Uterus (tissue), 4 donors: Measurements from ENCODE around the gene WDR5. TPM values are rescaled to one million over a fixed set of nuclear protein-coding genes. Genes with fewer than 3 reads are reported as not detected.

Source experiments
- DNase-seq, 2 donors: peaks; one replicate each; pipeline ENCODE4 v3.0.0-alpha.2; 2019 to 2020
- H3K27ac ChIP-seq, 2 donors: fragments of 200-600 bp; sonication (generic); 1 replicate in 1 of 2; 2 replicates in 1 of 2; pipeline ENCODE4 v1.5.1; 2016 to 2018
- H3K27me3 ChIP-seq, 2 donors: fragments of 200-600 bp; sonication (generic); one replicate each; pipeline ENCODE4 v1.5.1; 2018 to 2019; ENCODE audit warnings: control low read depth in 1 of 2
- H3K36me3 ChIP-seq, 2 donors: fragments of 200-600 bp; sonication (generic); one replicate each; pipeline ENCODE4 v1.5.1; 2019; ENCODE audit warnings: control low read depth in 1 of 2
- H3K4me1 ChIP-seq, 2 donors: fragments of 200-600 bp; sonication (generic); one replicate each; pipeline ENCODE4 v1.5.1; 2018 to 2019; ENCODE audit warnings: control low read depth in 1 of 2
- H3K4me3 ChIP-seq, 2 donors: fragments of 200-600 bp; sonication (generic); 1 replicate in 1 of 2; 2 replicates in 1 of 2; pipeline ENCODE4 v1.5.1; 2018 to 2019; ENCODE audit warnings: mild to moderate bottlenecking in 1 of 2
- H3K9me3 ChIP-seq, 2 donors: fragments of 200-600 bp; sonication (generic); one replicate each; pipeline ENCODE4 v1.5.1; 2019; ENCODE audit warnings: control low read depth in 1 of 2
- POLR2A ChIP-seq, 2 donors: fragments of 450-650 bp; IDR thresholded peaks; one replicate each; pipeline ENCODE4 v1.6.1; 2016; ENCODE audit warnings: antibody characterized with exemption in 2 of 2, mild to moderate bottlenecking in 1 of 2, moderate library complexity in 1 of 2
- intact Hi-C: fragments of 100-400 bp; cut with DNase I; formaldehyde crosslinking; loops from one replicate; pipeline ENCODE4 v1.15.1; 2023; ENCODE audit warnings: low total_unique reads
- total RNA-seq, 4 donors: library from RNA; depleted of rRNA in 3 of 4; stranded (reverse); fragments of >200 nt in 3 of 4; gene quantifications; one replicate each; pipeline versions ENCODE4 v1.1.0 to v1.2.4, GENCODE V29; 2014 to 2023
- TF ChIP-seq, protein P1 (sequence below), 4 experiments: fragments of 200-600 bp in 2 of 4; fragments of 450-650 bp in 2 of 4; sonication (generic) in 2 of 4; IDR thresholded peaks; one replicate each; pipeline ENCODE4 v1.5.1; 2016 to 2019; ENCODE audit warnings: antibody characterized with exemption in 4 of 4, mild to moderate bottlenecking in 2 of 4, moderate library complexity in 1 of 4
- donor health status: DM: yes; HTN: yes; CAD: no.

Gene WDR5
- total RNA-seq, 4 donors from 2014 or later: 2.9 to 30.5 (median 14.2) TPM

DNA sequence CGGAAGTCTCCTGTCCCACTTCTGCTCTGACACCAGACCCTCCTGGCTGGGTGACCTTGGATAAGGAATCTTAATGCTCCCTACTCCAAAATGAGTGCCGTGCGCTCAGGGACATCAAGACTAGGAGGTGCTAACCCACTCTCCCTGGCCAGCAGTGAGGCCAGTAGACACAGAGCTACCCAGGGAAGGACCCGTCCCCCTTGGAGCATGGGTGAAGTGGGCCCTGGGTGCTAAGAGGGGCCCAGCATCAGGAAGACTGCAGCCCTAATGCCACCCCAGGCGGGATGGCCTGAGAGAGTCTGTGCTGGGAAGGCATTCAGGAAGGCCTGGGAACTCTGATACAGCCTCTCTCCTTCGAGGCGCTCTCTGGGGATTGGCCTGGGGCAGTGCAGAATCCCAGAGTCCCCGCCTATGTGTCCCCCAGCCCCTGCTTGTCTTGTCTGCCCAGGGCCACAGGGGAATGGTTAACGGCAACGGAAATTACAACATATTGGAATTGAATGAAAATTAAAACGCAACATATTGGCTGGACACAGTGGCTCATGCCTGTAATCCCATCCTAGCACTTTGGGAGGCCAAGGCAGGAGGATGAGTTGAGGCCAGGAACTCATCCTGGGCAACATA lies 58.1 kb downstream of the WDR5 start:
- Histone ChIP-seq H3K9me3 (no peaks in the 10 kb centered on the region), H3K4me1 (peaks cover 0 to under 1% of the 10 kb centered on the region in 2 donors), H3K27me3 (no peaks in the 10 kb centered on the region), H3K36me3 (no peaks in the 10 kb centered on the region), H3K4me3 (no peak overlapping the region), H3K27ac (no peak overlapping the region)
- TF ChIP-seq, protein P1, sequence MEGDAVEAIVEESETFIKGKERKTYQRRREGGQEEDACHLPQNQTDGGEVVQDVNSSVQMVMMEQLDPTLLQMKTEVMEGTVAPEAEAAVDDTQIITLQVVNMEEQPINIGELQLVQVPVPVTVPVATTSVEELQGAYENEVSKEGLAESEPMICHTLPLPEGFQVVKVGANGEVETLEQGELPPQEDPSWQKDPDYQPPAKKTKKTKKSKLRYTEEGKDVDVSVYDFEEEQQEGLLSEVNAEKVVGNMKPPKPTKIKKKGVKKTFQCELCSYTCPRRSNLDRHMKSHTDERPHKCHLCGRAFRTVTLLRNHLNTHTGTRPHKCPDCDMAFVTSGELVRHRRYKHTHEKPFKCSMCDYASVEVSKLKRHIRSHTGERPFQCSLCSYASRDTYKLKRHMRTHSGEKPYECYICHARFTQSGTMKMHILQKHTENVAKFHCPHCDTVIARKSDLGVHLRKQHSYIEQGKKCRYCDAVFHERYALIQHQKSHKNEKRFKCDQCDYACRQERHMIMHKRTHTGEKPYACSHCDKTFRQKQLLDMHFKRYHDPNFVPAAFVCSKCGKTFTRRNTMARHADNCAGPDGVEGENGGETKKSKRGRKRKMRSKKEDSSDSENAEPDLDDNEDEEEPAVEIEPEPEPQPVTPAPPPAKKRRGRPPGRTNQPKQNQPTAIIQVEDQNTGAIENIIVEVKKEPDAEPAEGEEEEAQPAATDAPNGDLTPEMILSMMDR (IDR thresholded peaks at IDR 0.05): no peak
- no peak for TF ChIP-seq POLR2A (IDR thresholded peaks at IDR 0.05)
- no peak for DNase-seq
- intact Hi-C loops: no loop called here

DNA sequence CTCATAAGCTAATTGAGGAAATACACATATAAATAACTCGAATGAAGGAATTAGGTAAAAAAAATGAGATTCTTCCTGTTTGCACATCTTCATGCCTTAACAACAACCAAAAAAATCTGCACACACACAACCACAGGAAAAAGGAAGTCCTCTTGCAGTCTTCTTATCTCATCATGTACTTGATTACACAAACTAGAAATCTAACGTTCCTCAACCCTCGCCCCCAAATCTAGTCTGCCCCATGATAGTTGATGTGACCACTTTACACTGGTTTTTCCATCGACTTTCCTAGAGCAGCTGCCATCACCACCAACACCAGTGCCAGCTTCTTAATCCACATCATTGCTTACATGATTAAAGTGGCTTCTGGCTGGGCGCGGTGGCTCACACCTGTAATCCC lies 59.7 kb downstream of the WDR5 start:
- intact Hi-C loops: no loop called here
- Histone ChIP-seq H3K27ac (no peak overlapping the region), H3K4me3 (no peak overlapping the region), H3K36me3 (no peaks in the 10 kb centered on the region), H3K27me3 (no peaks in the 10 kb centered on the region), H3K9me3 (no peaks in the 10 kb centered on the region), H3K4me1 (no peaks in the 10 kb centered on the region)
- no peak for TF ChIP-seq POLR2A (IDR thresholded peaks at IDR 0.05)
- TF ChIP-seq, protein P1 (IDR thresholded peaks at IDR 0.05): no peak
- DNase-seq: no peak

DNA sequence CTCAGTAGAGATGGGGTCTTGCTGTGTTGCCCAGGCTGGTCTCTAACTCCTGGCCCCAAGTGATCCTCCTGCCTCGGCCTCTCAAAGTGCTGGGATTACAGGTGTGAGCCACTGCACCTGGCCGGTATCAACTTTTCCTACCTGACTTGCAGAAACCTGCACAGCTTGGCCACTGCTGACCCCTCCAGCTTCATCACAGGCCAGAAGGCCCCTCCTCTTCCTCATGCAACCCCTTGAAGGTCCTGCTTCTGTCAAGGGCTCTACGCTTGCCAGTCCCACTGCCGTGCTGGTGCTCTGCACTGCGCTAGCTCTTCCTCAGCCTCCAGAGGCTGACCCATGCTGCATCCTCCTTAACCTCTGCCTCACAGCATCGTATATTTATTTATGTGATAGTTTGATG lies 61.0 kb downstream of the WDR5 start:
- H3K27ac ChIP-seq: no peak overlapping the region
- no peaks in the 10 kb centered on the region for H3K9me3 ChIP-seq
- no peaks in the 10 kb centered on the region for H3K27me3 ChIP-seq
- intact Hi-C loops: no loop called here
- no peak for TF ChIP-seq POLR2A (IDR thresholded peaks at IDR 0.05)
- TF ChIP-seq, protein P1 (IDR thresholded peaks at IDR 0.05): no peak
- H3K4me3 ChIP-seq: no peak overlapping the region
- DNase-seq: no peak
- no peaks in the 10 kb centered on the region for H3K36me3 ChIP-seq
- no peaks in the 10 kb centered on the region for H3K4me1 ChIP-seq

DNA sequence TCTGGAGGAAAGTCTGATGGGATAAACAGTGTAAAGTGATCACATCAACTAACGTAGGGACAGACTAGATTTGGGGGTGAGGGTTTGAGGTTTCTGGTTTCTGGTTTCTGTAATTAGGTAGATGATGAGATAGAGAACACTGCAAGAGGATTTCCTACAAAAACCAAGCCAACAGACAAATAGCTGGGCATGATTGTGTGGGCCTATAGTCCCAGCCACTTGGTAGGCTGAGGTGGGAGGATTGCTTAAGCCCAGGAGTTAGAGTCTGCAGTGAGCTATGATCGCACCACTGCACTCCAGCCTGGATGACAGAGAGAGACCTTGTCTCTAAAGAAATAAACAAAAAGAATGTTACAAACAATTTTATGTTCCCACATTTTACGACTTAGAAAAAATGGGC lies 62.9 kb downstream of the WDR5 start:
- DNase-seq: no peak
- H3K27ac ChIP-seq: no peak overlapping the region
- intact Hi-C loops: no loop called here
- no peak overlapping the region for H3K4me3 ChIP-seq
- H3K27me3 ChIP-seq: no peaks in the 10 kb centered on the region
- no peaks in the 10 kb centered on the region for H3K36me3 ChIP-seq
- no peaks in the 10 kb centered on the region for H3K4me1 ChIP-seq
- no peaks in the 10 kb centered on the region for H3K9me3 ChIP-seq
- TF ChIP-seq POLR2A (IDR thresholded peaks at IDR 0.05): no peak
- TF ChIP-seq, protein P1 (IDR thresholded peaks at IDR 0.05): no peak

GRCh38 chr9:134200730-134201129 lies 64.8 kb downstream of the WDR5 start:
- peaks cover 4 to 7% of the 10 kb centered on the region in 2 donors for H3K4me1 ChIP-seq
- no peak overlapping the region for H3K4me3 ChIP-seq
- TF ChIP-seq, protein P1 (IDR thresholded peaks at IDR 0.05): no peak
- no peak for TF ChIP-seq POLR2A (IDR thresholded peaks at IDR 0.05)
- H3K27me3 ChIP-seq: no peaks in the 10 kb centered on the region
- no peaks in the 10 kb centered on the region for H3K9me3 ChIP-seq
- no peaks in the 10 kb centered on the region for H3K36me3 ChIP-seq
- no peak for DNase-seq
- no peak overlapping the region for H3K27ac ChIP-seq
- intact Hi-C loops: no loop called here
